H1 (cell line): ENCODE results near the gene EPHA4. TPM values are rescaled to one million over a fixed set of nuclear protein-coding genes. Genes with fewer than 3 reads are reported as not detected.

ENCODE experiments used
- CTCF ChIA-PET: fragments of 300-600 bp; sonication (Branson Sonifier 250); formaldehyde crosslinking; loops from one replicate; lab custom pipeline; 2021; ENCODE audit not compliant: partially characterized antibody; lab: Charles Lee
- POLR2A ChIA-PET: fragments of 300-600 bp; sonication (Branson Sonifier 250); formaldehyde crosslinking; loops from one replicate; lab custom pipeline; 2021; ENCODE audit warnings: inconsistent platforms; ENCODE audit not compliant: partially characterized antibody; lab: Charles Lee
- DNase-seq, 2 experiments: peaks; one replicate each; pipeline versions ENCODE4 v3.0.0 to v3.0.0-alpha.2; 2010 to 2022; ENCODE audit warnings: low spot score in 2 of 2, low read depth in 1 of 2, mixed read lengths in 1 of 2
- FAIRE-seq: peaks from 2 replicates; lab custom pipeline; 2011; peaks lifted over from hg19 to GRCh38; lab: Jason Lieb, UNC
- H2AFZ ChIP-seq: 2 replicates; pipeline ENCODE4 v1.8.1; 2012; ENCODE audit warnings: low read length, inconsistent platforms
- H2AK5ac ChIP-seq: 2 replicates; pipeline ENCODE4 v1.6.1; 2013; ENCODE audit warnings: low read depth, low read length
- H2BK120ac ChIP-seq: replicated peaks from 2 replicates; pipeline ENCODE3; 2013; ENCODE audit warnings: low read depth, low read length, inconsistent platforms
- H2BK12ac ChIP-seq: 2 replicates; pipeline ENCODE4 v1.6.1; 2013; ENCODE audit warnings: low read depth, low read length
- H2BK15ac ChIP-seq: 2 replicates; pipeline ENCODE4 v1.6.1; 2013; ENCODE audit warnings: low read length
- H2BK20ac ChIP-seq: 2 replicates; pipeline ENCODE4 v1.6.1; 2013; ENCODE audit warnings: low read length
- H2BK5ac ChIP-seq: 2 replicates; pipeline ENCODE4 v1.6.1; 2013; ENCODE audit warnings: low read depth, low read length
- H3K14ac ChIP-seq: 2 replicates; pipeline ENCODE4 v1.6.1; 2013; ENCODE audit warnings: inconsistent platforms; ENCODE audit not compliant: insufficient read length
- H3K18ac ChIP-seq: 2 replicates; pipeline ENCODE4 v1.6.1; 2013; ENCODE audit warnings: low read length; ENCODE audit errors: extremely low read depth
- H3K23ac ChIP-seq: 2 replicates; pipeline ENCODE4 v1.6.1; 2013; ENCODE audit warnings: inconsistent platforms; ENCODE audit not compliant: insufficient read length
- H3K23me2 ChIP-seq: 2 replicates; pipeline ENCODE4 v1.6.1; 2013; ENCODE audit warnings: low read depth, low read length
- H3K27ac ChIP-seq: 2 replicates; pipeline ENCODE4 v1.6.1; 2011; ENCODE audit warnings: low read depth, low read length, inconsistent platforms
- H3K27me3 ChIP-seq, 4 experiments: replicated peaks in 1 of 4; 1 replicate in 1 of 4; 2 replicates in 3 of 4; pipeline versions ENCODE4 v1.6.1 to v1.8.1; 2011 to 2013; ENCODE audit warnings: low read length in 3 of 4, mild to moderate bottlenecking in 3 of 4, inconsistent platforms in 2 of 4, mixed read lengths in 2 of 4, moderate library complexity in 1 of 4; ENCODE audit not compliant: control insufficient read depth in 3 of 4, insufficient read depth in 3 of 4; ENCODE audit errors: extremely low read depth in 1 of 4
- H3K36me3 ChIP-seq, 4 experiments: 2 replicates each; pipeline versions ENCODE4 v1.6.1 to v1.8.1; 2011 to 2013; ENCODE audit warnings: mild to moderate bottlenecking in 4 of 4, low read length in 3 of 4, moderate library complexity in 2 of 4, control low read depth in 1 of 4, inconsistent platforms in 1 of 4; ENCODE audit not compliant: insufficient read depth in 4 of 4, control insufficient read depth in 2 of 4
- H3K4ac ChIP-seq: replicated peaks from 2 replicates; pipeline ENCODE3; 2013; ENCODE audit warnings: low read length, low read depth, mixed read lengths, inconsistent platforms; ENCODE audit not compliant: insufficient read length
- H3K4me1 ChIP-seq, 4 experiments: replicated peaks in 1 of 4; 1 replicate in 1 of 4; 2 replicates in 3 of 4; pipeline versions ENCODE4 v1.6.1 to v1.8.1; 2011 to 2013; ENCODE audit warnings: low read length in 3 of 4, inconsistent platforms in 2 of 4, mixed read lengths in 1 of 4; ENCODE audit not compliant: insufficient read depth in 4 of 4, control insufficient read depth in 3 of 4
- H3K4me2 ChIP-seq, 2 experiments: 2 replicates each; pipeline versions ENCODE4 v1.6.1 to v1.8.1; 2011 to 2013; ENCODE audit warnings: low read depth in 2 of 2, low read length in 2 of 2, control low read depth in 1 of 2, inconsistent platforms in 1 of 2, mild to moderate bottlenecking in 1 of 2; ENCODE audit not compliant: insufficient read depth in 1 of 2
- H3K4me3 ChIP-seq, 4 experiments: fragments of 200-600, 300-600 bp in 1 of 4; sonication (generic), shearing (Covaris generic), sonication (Bioruptor Twin) in 1 of 4; 2 replicates each; pipeline versions ENCODE4 v1.5.1 to v1.8.1; 2011 to 2016; ENCODE audit warnings: low read length in 4 of 4, low read depth in 3 of 4, control low read depth in 2 of 4, inconsistent platforms in 2 of 4, mild to moderate bottlenecking in 2 of 4, mixed read lengths in 1 of 4, moderate library complexity in 1 of 4; ENCODE audit not compliant: insufficient read depth in 2 of 4; ENCODE audit errors: extremely low read depth in 1 of 4
- H3K56ac ChIP-seq: replicated peaks from 2 replicates; pipeline ENCODE3; 2013; ENCODE audit warnings: low read depth, mild to moderate bottlenecking, mixed read lengths, low read length, inconsistent platforms; ENCODE audit not compliant: insufficient read length
- H3K79me1 ChIP-seq: 2 replicates; pipeline ENCODE4 v1.6.1; 2013; ENCODE audit warnings: low read depth, low read length, control low read depth
- H3K79me2 ChIP-seq, 2 experiments: 2 replicates each; pipeline versions ENCODE4 v1.6.1 to v1.8.1; 2012 to 2013; ENCODE audit warnings: low read length in 2 of 2, mild to moderate bottlenecking in 2 of 2, inconsistent platforms in 1 of 2; ENCODE audit not compliant: insufficient read depth in 2 of 2, control insufficient read depth in 1 of 2
- H3K9ac ChIP-seq, 4 experiments: replicated peaks in 1 of 4; 1 replicate in 1 of 4; 2 replicates in 3 of 4; pipeline versions ENCODE4 v1.6.1 to v1.8.1; 2011 to 2013; ENCODE audit warnings: low read depth in 3 of 4, low read length in 3 of 4, control low read depth in 2 of 4, mild to moderate bottlenecking in 2 of 4, moderate library complexity in 2 of 4, inconsistent platforms in 1 of 4; ENCODE audit errors: extremely low read depth in 1 of 4
- H3K9me3 ChIP-seq, 2 experiments: 2 replicates each; pipeline versions ENCODE4 v1.6.1 to v1.8.1; 2012 to 2013; ENCODE audit warnings: mild to moderate bottlenecking in 2 of 2, moderate library complexity in 2 of 2, control low read depth in 1 of 2, inconsistent platforms in 1 of 2, low read depth in 1 of 2, low read length in 1 of 2, mixed read lengths in 1 of 2; ENCODE audit not compliant: insufficient read depth in 2 of 2
- H4K20me1 ChIP-seq, 2 experiments: replicated peaks in 1 of 2; 2 replicates each; pipeline versions ENCODE3 to v1.8.1; 2011 to 2013; ENCODE audit warnings: inconsistent platforms in 2 of 2, low read length in 2 of 2, mild to moderate bottlenecking in 1 of 2; ENCODE audit not compliant: insufficient read depth in 2 of 2, control insufficient read depth in 1 of 2
- H4K5ac ChIP-seq: 2 replicates; pipeline ENCODE4 v1.6.1; 2013; ENCODE audit warnings: low read length, low read depth, mixed read lengths, inconsistent platforms; ENCODE audit not compliant: insufficient read length
- H4K8ac ChIP-seq: 2 replicates; pipeline ENCODE4 v1.8.0; 2013; ENCODE audit warnings: mild to moderate bottlenecking, moderate library complexity, low read length, inconsistent platforms; ENCODE audit not compliant: insufficient read depth; ENCODE audit errors: extremely low read depth
- H4K91ac ChIP-seq: replicated peaks from 2 replicates; pipeline ENCODE3; 2013; ENCODE audit warnings: low read length, mixed read lengths, inconsistent platforms; ENCODE audit not compliant: insufficient read length
- ATF3 ChIP-seq: IDR thresholded peaks from 2 replicates; pipeline ENCODE4 v1.6.1; 2011; ENCODE audit warnings: low read depth, mild to moderate bottlenecking, low read length; ENCODE audit not compliant: insufficient read depth
- CTBP2 ChIP-seq: IDR thresholded peaks from 2 replicates; pipeline ENCODE4 v1.7.0; 2011; ENCODE audit warnings: borderline replicate concordance, mild to moderate bottlenecking, moderate library complexity, mixed read lengths, low read length; ENCODE audit not compliant: insufficient read depth, insufficient read length
- HDAC2 ChIP-seq, 2 experiments: fragments of 300-600 bp in 1 of 2; sonication (generic) in 1 of 2; IDR thresholded peaks; 2 replicates each; pipeline ENCODE4 v1.6.1; 2011 to 2012; ENCODE audit warnings: low read depth in 2 of 2, low read length in 2 of 2, mild to moderate bottlenecking in 2 of 2, moderate library complexity in 2 of 2, borderline replicate concordance in 1 of 2, inconsistent platforms in 1 of 2
- HDAC6 ChIP-seq: IDR thresholded peaks from one replicate; pipeline ENCODE4 v1.7.1; 2012; ENCODE audit warnings: low read depth, mild to moderate bottlenecking, inconsistent platforms, low read length, moderate library complexity
- KDM4A ChIP-seq: IDR thresholded peaks from one replicate; pipeline ENCODE4 v1.7.1; 2012; ENCODE audit warnings: low read depth, mild to moderate bottlenecking, moderate library complexity, low read length, inconsistent platforms; ENCODE audit not compliant: severe bottlenecking
- RAD21 ChIP-seq, 2 experiments: IDR thresholded peaks in 1 of 2; conservative IDR thresholded peaks in 1 of 2; 2 replicates each; pipeline ENCODE4 v1.6.1; 2011; ENCODE audit warnings: low read depth in 2 of 2, low read length in 2 of 2, improper control_type of control experiment in 1 of 2, inconsistent platforms in 1 of 2, mild to moderate bottlenecking in 1 of 2, moderate library complexity in 1 of 2
- RNF2 ChIP-seq: fragments of 200-900, 300-1000 bp; sonication (generic); IDR thresholded peaks from 2 replicates; pipeline ENCODE4 v1.7.1; 2016; ENCODE audit warnings: borderline replicate concordance, low read depth, mild to moderate bottlenecking, antibody characterized with exemption, low read length; ENCODE audit not compliant: poor library complexity, severe bottlenecking; ENCODE audit errors: missing control alignments
- SIN3A ChIP-seq, 2 experiments: IDR thresholded peaks in 1 of 2; conservative IDR thresholded peaks in 1 of 2; 2 replicates each; pipeline ENCODE4 v1.6.1; 2011 to 2012; ENCODE audit warnings: low read length in 2 of 2, improper control_type of control experiment in 1 of 2, low read depth in 1 of 2, mild to moderate bottlenecking in 1 of 2
- TAF1 ChIP-seq: IDR thresholded peaks from 2 replicates; pipeline ENCODE4 v1.6.1; 2011; ENCODE audit warnings: mild to moderate bottlenecking, low read depth, low read length
- TBP ChIP-seq: IDR thresholded peaks from 2 replicates; pipeline ENCODE4 v1.6.1; 2011; ENCODE audit warnings: low read depth, low read length, improper control_type of control experiment
- WGBS, 2 experiments: shearing (Covaris generic) in 1 of 2; methylation state at CpG; one replicate each; pipeline versions ENCODE4 v1.1.6 to v1.1.7; 2013 to 2015; ENCODE audit warnings: low lambda C conversion rate in 2 of 2, mixed read lengths in 2 of 2, inconsistent platforms in 1 of 2, low coverage in 1 of 2, missing lambda C conversion rate in 1 of 2; ENCODE audit not compliant: insufficient replicate concordance in 2 of 2, insufficient coverage in 1 of 2, insufficient read length in 1 of 2; ENCODE audit errors: extremely low coverage in 1 of 2, missing lambda C conversion rate in 1 of 2; 5-methylcytosine and 5-hydroxymethylcytosine counted together
- polyA plus RNA-seq, 7 experiments: library from polyadenylated mRNA; depleted of rRNA in 3 of 7; stranded (reverse) in 5 of 7; unstranded in 2 of 7; fragments of >200 nt in 5 of 7; fragments of 200-250 nt in 2 of 7; gene quantifications; 1 replicate in 5 of 7; 2 replicates in 1 of 7; 4 replicates in 1 of 7; pipeline versions ENCODE4 v1.2.1 to v1.2.3, GENCODE V29; 2011 to 2013; ENCODE audit warnings: missing spikeins in 2 of 7, mixed read lengths in 2 of 7
- total RNA-seq: library from RNA; stranded (reverse); fragmentation: NEBNext Ultra II Directional; extraction: Animal tissue kit (Norgen Biotek cat#: 25700); gene quantifications from 2 replicates; pipeline ENCODE4 v1.2.1, GENCODE V29; 2021

EPHA4 gene
- total and polyA plus RNA-seq, 2 of the 8 experiments (the other 6 are each of a cell fraction or from before 2014, with no cell fraction given), result 4.3 to 5.7 TPM

DNA sequence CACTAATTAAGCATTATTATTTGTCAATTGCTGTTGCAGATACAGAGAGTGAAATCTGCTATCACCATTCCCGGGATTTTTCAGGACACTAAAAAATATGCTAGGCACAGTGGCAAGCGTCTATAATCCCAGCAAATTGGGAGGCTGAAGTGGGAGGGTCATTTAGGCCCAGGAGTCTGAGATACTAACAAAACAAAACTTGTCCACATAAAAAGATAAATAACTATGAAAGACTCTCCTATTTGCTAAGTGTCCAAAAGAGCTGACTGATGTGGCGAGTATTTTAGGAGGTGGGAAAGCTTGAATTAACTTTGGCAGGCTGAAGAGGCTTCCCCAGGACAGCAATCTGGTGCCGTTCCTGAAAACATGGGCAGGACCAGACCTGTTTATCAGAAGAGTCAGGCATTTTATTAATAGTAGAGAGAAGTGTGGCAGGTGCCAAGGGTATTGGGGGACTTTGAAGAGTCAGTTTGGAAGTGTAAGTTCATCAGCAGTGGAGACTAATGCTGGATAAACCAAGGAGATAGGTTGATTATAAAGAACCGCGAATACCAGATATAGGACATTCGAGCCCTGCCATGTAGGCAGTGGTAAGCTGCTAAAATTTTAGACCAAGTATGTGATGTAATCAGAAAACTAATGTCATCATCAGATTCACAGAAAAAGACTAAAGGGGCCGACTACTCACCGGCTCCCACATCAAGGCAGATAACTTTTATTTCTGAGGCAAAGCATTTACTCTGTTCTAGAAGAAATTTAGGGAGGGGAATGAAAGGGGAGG is 201.8 kb downstream of the EPHA4 start:
- H4K5ac ChIP-seq, result no peak overlapping the region
- H3K4me3 ChIP-seq, result no peak overlapping the region
- H2AK5ac ChIP-seq, result no peak overlapping the region
- H4K20me1 ChIP-seq, result no peaks in the 10 kb centered on the region
- no peaks in the 10 kb centered on the region for H3K9me3 ChIP-seq
- TF ChIP-seq KDM4A (no peak), RAD21 (IDR thresholded peaks at IDR 0.05 in 1 of 2, conservative IDR thresholded peaks at IDR 0.05 in 1 of 2; ENCODE audit: low read depth in 2 of 2, low read length in 2 of 2) (no peak), HDAC6 (no peak), HDAC2 (IDR thresholded peaks at IDR 0.05; ENCODE audit: borderline replicate concordance in 1 of 2, low read depth in 2 of 2, low read length in 2 of 2) (no peak), TBP (no peak), SIN3A (conservative IDR thresholded peaks at IDR 0.05 in 1 of 2, IDR thresholded peaks at IDR 0.05 in 1 of 2; ENCODE audit: low read depth in 1 of 2, low read length in 2 of 2) (no peak), CTBP2 (no peak), ATF3 (no peak), RNF2 (no peak), TAF1 (no peak)
- TF ChIP-seq, all 59 proteins: peak for 0
- FAIRE-seq (no peak), DNase-seq (no peak)
- no peak overlapping the region for H2AFZ ChIP-seq
- no peak overlapping the region for H3K9ac ChIP-seq
- H2BK15ac ChIP-seq, result no peak overlapping the region
- no peak overlapping the region for H2BK5ac ChIP-seq
- H3K79me2 ChIP-seq, result no peaks in the 10 kb centered on the region
- no peak overlapping the region for H3K23ac ChIP-seq
- H2BK120ac ChIP-seq, result no peak overlapping the region
- H2BK20ac ChIP-seq, result no peak overlapping the region
- H3K14ac ChIP-seq, result no peak overlapping the region
- no peak overlapping the region for H3K56ac ChIP-seq
- H3K18ac ChIP-seq, result no peak overlapping the region
- H4K91ac ChIP-seq, result no peak overlapping the region
- ChIA-PET POLR2A (no interaction called here), CTCF (interaction anchor here (0.6 to 4.6 kb wide), 3 partner anchors 11 to 546 kb away, joined by 3 to 23 read pairs (median 3); no protein-coding TSS in a partner anchor)
- H4K8ac ChIP-seq, result no peak overlapping the region
- H3K23me2 ChIP-seq, result no peaks in the 10 kb centered on the region
- no peaks in the 10 kb centered on the region for H3K36me3 ChIP-seq
- no peak overlapping the region for H3K27ac ChIP-seq
- peaks cover 4 to 12% (median 11%) of the 10 kb centered on the region in 4 experiments for H3K4me1 ChIP-seq
- no peak overlapping the region for H3K4ac ChIP-seq
- WGBS, 2 experiments, result 94% methylated on average over 9 of the region's 9 CpGs; no CpG with 5 or more reads in 1 of the 2 experiments
- no peaks in the 10 kb centered on the region for H3K79me1 ChIP-seq
- H2BK12ac ChIP-seq, result no peak overlapping the region
- no peak overlapping the region for H3K4me2 ChIP-seq
- no peaks in the 10 kb centered on the region; a peak in 1 of 7 replicates for H3K27me3 ChIP-seq
